T-helper 1 cell treated with Interleukin-12 subunit alpha and Interleukin-12 subunit beta and Interleukin-4 antibody, amounts not matched to agents 30 μg/mL and 1 μg/mL, for 36 hours (primary cell): ENCODE results near the gene CCDC69.
"Not testable (repeated sequence)": the region's sequence is repeated elsewhere in the genome, so short reads cannot be mapped to it uniquely, and the experiment has no call there.

Experiments
- H3K27ac Mint-ChIP-seq: one replicate; pipeline ENCODE4 v1.8.0; 2021; ENCODE audit warnings: mild to moderate bottlenecking, mixed read lengths
- H3K27me3 Mint-ChIP-seq: one replicate; pipeline ENCODE4 v1.8.0; 2021; ENCODE audit warnings: low read depth, mixed read lengths
- H3K36me3 Mint-ChIP-seq: one replicate; pipeline ENCODE4 v1.8.0; 2021; ENCODE audit warnings: low read depth, mixed read lengths
- H3K4me1 Mint-ChIP-seq: one replicate; pipeline ENCODE4 v1.8.0; 2021; ENCODE audit warnings: low read depth, mixed read lengths
- H3K4me3 Mint-ChIP-seq: one replicate; pipeline ENCODE4 v1.8.0; 2021; ENCODE audit warnings: mild to moderate bottlenecking, moderate library complexity, mixed read lengths
- H3K9me3 Mint-ChIP-seq: one replicate; pipeline ENCODE4 v1.8.0; 2021; ENCODE audit warnings: mixed read lengths

Gene CCDC69

DNA sequence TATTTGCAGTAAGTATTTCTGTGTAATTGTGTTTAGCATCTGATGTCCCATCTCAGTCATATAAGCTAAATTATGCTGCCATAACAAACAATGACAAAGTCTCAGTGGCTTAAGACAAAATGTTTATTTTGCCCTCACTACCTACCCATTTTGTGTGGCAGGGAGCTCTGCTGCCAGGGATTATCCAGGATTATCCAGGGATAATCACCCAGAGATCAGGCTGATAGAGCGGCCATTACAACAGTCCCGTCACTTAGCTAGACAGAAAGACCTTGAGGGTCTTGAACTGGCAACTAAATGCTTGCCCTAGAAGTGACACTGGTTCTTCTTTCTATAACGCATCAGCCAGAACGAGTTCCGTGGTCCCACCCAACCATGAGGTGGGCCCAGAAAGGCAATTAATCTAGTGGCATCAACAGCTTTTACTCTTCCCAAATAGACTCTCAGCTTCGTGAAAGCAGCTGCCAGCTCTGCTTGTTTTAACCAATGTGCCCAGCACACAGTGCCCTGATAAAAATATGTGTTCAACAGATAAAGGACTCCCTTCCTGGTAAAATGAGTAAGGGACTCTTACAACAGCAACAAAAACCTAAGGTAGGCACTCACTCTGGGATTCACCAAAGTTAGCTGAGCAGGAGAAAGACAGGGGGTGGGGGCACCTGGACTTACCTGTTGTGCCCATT, 22.8 kb downstream of the CCDC69 start:
- Mint-ChIP-seq H3K27me3 (no peaks in the 10 kb centered on the region), H3K27ac (peak overlapping the region; percentile 41), H3K36me3 (peaks cover 54% of the 10 kb centered on the region), H3K4me3 (no peak overlapping the region), H3K4me1 (peaks cover 36% of the 10 kb centered on the region), H3K9me3 (no peaks in the 10 kb centered on the region)

DNA sequence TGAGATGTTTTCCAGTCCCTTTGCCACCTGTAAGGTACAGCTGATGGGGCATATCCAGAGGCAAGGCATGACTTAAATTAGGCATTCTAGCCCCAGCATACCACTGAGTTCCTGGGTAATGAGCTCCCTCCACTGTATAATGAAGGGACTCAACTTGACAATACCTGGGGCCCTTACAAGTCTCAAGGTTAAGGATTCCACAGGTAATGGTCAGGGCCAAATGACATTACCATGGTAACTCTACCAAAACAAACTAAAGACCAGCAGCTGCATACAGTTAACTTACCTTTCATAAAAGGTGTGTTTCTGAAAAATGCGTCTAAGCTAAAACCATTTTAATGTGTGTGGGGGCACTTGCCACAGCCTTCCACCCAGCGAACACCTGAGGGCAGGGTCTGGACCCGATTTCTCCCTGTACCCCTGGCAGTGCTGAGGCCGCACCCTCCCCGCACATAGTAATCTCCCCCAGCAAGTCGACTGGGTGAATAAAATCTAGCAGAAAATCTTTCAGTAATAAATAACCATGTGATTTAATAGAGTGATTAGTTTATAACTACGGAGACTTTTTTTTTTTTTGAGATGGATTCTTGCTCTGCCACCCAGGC, 24.2 kb downstream of the CCDC69 start:
- Mint-ChIP-seq H3K4me3 (no peak overlapping the region), H3K36me3 (peaks cover 55% of the 10 kb centered on the region), H3K4me1 (peaks cover 37% of the 10 kb centered on the region), H3K9me3 (no peaks in the 10 kb centered on the region), H3K27me3 (no peaks in the 10 kb centered on the region), H3K27ac (peak overlapping the region; percentile 14)

DNA sequence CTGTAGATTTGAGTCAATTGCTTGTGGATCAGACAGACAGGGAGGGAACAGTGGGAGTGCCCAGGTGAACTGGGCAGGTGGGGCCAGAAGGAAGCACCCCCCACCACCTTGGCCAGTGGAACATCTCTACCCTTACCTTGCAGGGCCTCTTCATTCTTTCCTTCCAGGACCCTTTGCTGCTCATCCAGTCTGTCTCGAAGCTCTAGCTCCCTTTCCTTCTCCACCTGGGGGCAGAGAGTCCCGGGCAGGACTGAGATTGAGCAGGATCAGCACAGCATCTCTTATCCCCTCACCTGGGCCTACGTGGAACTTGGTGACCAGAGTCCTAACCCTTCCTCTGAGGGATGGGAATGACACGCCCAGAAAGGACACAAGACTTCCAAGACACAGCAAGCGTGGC, 25.0 kb downstream of the CCDC69 start:
- Mint-ChIP-seq H3K9me3 (peaks cover 4% of the 10 kb centered on the region), H3K27me3 (no peaks in the 10 kb centered on the region), H3K4me3 (no peak overlapping the region), H3K36me3 (peaks cover 62% of the 10 kb centered on the region), H3K27ac (no peak overlapping the region), H3K4me1 (peaks cover 41% of the 10 kb centered on the region)

DNA sequence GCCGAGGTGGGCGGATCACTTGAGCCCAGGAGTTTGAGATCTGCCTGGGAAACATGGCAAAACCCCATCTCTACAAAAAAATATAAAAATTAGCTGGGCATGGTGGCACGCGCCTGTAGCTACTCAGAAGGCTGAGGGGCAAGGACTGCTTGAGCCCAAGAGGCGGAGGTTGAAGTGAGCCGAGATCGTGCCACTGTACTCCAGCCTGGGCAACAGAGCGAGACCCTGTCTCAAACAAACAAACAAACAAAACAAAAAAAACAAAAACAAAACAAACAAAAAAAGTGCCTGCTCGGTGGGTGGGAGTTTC, 26.6 kb downstream of the CCDC69 start:
- H3K4me3 Mint-ChIP-seq, H3K27me3 Mint-ChIP-seq, H3K27ac Mint-ChIP-seq: not testable (repeated sequence)
- Mint-ChIP-seq H3K36me3 (peaks cover 70% of the 10 kb centered on the region), H3K9me3 (peaks cover 15% of the 10 kb centered on the region), H3K4me1 (peaks cover 34% of the 10 kb centered on the region)

DNA sequence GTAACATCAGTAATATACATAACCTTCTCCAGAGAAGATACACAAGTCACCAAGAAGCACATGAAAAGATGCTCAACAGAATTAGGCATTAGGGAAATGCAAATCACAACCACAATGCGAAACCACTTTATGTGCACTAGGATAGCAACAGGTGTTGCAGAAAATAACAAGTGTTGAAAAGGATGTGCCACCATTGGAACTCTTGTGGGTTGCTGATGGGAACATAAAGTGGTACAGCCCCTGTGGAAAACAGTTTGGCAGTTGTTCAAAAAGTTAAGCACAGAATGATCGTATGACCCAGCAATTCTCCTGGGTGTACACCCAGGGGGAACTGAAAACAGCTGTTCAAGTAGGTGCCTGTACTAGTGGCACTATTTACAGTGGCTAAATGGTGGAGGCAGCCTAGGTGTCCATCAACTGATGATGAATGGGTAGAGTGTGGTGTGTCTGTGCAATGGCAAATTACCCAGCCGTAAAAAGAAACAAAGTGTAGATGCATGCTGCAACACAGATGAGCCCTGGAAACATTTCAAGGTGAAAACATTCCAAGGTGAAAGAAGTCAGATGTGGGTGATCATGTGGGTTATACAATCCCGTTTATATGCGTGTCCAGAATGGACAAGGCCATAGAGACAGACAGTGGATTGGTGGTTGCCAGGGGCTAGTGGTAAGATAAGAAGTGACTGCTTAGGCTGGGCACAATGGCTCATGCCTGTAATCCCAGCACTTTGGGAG, 27.2 kb downstream of the CCDC69 start:
- H3K27me3 Mint-ChIP-seq: no peaks in the 10 kb centered on the region
- peak overlapping the region; percentile 73 for H3K27ac Mint-ChIP-seq
- peaks cover 75% of the 10 kb centered on the region for H3K36me3 Mint-ChIP-seq
- no peak overlapping the region for H3K4me3 Mint-ChIP-seq
- H3K4me1 Mint-ChIP-seq: peaks cover 33% of the 10 kb centered on the region
- peaks cover 20% of the 10 kb centered on the region for H3K9me3 Mint-ChIP-seq

DNA sequence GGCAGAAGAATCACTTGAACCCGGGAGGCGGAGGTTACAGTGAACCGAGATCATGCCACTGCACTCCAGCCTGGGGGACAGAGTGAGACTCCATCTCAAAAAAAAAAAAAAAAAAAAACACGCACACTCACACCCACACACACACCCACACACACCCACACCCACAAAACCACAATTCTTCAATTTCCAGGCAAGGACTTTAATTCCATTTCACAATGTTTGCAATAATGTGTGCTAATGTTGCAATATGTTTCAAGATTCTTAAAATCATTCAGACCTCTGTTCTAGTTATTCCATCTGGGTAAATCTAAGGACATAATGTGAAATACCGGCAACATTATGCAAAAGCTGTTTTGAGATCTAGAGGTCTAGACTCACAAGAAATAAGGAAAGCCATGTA, 28.3 kb downstream of the CCDC69 start:
- Mint-ChIP-seq H3K9me3 (peaks cover 28% of the 10 kb centered on the region), H3K27me3 (no peaks in the 10 kb centered on the region), H3K36me3 (peaks cover 75% of the 10 kb centered on the region), H3K4me1 (peaks cover 27% of the 10 kb centered on the region), H3K4me3 (peak overlapping the region; percentile 25), H3K27ac (peak overlapping the region; percentile 73)

DNA sequence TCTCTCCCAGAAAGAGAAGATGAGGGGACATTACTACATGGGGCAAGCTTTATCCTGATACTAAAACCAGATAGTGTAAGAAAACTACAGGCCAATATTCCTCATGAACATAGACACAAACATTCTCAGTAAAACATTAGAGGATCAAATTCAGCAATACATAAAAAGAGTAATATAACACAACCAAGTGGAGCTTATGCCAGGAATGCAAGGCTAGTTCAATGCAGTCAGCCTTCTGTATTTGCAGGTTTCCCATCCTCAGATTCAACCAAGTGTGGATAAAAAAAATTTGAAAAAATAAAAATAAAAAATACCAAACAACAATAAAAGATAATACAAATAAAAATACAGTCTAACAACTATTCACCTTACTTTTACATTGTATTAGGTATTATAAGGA, 31.3 kb downstream of the CCDC69 start:
- no peaks in the 10 kb centered on the region for H3K27me3 Mint-ChIP-seq
- peaks cover 26% of the 10 kb centered on the region for H3K4me1 Mint-ChIP-seq
- H3K4me3 Mint-ChIP-seq: no peak overlapping the region
- H3K9me3 Mint-ChIP-seq: peaks cover 47% of the 10 kb centered on the region
- peaks cover 80% of the 10 kb centered on the region for H3K36me3 Mint-ChIP-seq
- no peak overlapping the region for H3K27ac Mint-ChIP-seq

DNA sequence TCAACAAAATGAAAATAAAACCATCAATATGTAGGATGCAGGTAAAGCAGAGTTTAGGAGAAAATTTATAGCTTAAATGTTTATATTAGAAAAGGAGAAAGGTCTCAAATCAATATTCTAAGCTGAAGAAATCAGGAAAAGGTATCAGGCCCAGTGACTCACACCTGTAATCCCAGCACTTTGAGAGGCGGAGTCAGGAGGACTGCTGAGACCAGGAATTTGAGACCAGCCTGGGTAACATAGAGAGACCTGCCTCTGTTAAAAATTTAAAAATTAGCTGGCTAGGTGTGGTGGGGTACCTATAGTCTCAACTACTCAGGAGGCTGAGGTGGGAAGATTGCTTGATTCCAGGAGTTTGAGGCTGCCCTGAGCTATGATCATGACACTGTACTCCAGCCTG, 32.2 kb downstream of the CCDC69 start:
- no peak overlapping the region for H3K4me3 Mint-ChIP-seq
- H3K27me3 Mint-ChIP-seq: no peaks in the 10 kb centered on the region
- peaks cover 77% of the 10 kb centered on the region for H3K36me3 Mint-ChIP-seq
- H3K4me1 Mint-ChIP-seq: peaks cover 25% of the 10 kb centered on the region
- peaks cover 47% of the 10 kb centered on the region for H3K9me3 Mint-ChIP-seq
- no peak overlapping the region for H3K27ac Mint-ChIP-seq

DNA sequence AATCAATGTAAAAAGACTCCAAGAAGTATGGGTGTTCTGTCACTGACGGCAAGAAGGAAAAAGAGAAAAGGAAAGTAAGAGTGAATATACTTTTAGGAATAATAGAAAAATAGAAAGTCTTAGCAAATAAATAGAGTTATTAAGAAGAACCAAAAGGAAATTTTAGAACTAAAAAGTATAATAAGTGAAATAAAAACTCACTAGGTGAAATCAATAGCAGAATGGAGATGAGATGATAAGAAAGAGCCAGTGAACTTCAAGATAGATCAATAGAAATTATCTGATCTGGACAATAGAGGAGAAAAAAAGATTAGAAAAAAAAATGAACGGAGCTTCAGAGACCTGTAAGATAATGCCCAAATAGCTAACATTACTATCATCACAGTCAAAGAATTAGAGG, 34.7 kb downstream of the CCDC69 start:
- Mint-ChIP-seq H3K4me1 (peaks cover 11% of the 10 kb centered on the region), H3K27ac (no peak overlapping the region)

DNA sequence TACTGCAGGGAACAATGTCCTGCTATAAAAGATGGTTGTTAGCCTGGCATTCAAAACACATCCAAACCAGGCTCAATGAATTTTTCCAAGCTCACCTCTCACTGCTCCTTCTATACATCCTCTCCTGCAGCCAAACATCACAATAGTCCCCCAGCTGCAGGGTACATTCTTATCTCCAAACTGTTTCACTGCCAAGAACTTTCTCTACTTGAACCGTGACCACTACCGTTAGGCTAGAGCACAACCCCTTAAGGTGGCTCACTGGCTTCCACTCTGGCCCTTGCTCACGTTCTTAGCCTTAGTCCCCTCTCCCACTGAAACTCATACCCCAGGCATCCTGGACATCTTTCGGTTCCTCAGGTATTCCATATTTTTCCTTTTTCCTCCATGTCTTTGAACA, 37.4 kb downstream of the CCDC69 start:
- Mint-ChIP-seq H3K4me1 (peaks cover 12% of the 10 kb centered on the region), H3K27me3 (no peaks in the 10 kb centered on the region), H3K9me3 (peaks cover 26% of the 10 kb centered on the region), H3K36me3 (peaks cover 64% of the 10 kb centered on the region), H3K27ac (no peak overlapping the region), H3K4me3 (no peak overlapping the region)

More for the DNA sequence above, 34.7 kb downstream of the CCDC69 start:
- peaks cover 47% of the 10 kb centered on the region for H3K9me3 Mint-ChIP-seq
- H3K4me3 Mint-ChIP-seq: no peak overlapping the region
- no peaks in the 10 kb centered on the region for H3K27me3 Mint-ChIP-seq
- peaks cover 72% of the 10 kb centered on the region for H3K36me3 Mint-ChIP-seq

DNA sequence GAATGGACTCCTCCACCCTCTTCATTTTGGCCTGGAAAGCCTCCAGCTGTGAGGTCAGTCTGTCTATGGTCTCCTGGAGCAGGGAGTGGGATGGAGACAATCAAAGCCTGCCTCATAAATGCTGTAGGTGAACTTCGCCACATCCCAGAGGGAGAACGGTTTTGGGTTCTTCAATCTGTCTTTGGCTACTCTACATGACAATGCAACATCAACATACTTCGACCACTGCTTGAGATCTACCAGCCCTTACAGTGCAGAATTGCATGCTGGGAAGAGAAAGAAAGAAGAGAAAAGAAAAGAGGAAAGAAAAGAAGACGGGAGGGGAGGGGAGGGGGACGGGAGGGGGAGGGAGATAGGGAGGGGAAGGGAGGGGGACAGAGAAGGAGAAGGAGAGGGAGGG, 37.8 kb downstream of the CCDC69 start:
- Mint-ChIP-seq H3K36me3 (peaks cover 60% of the 10 kb centered on the region), H3K27ac (no peak overlapping the region), H3K27me3 (no peaks in the 10 kb centered on the region), H3K4me3 (no peak overlapping the region), H3K9me3 (peaks cover 22% of the 10 kb centered on the region), H3K4me1 (peaks cover 10% of the 10 kb centered on the region)

DNA sequence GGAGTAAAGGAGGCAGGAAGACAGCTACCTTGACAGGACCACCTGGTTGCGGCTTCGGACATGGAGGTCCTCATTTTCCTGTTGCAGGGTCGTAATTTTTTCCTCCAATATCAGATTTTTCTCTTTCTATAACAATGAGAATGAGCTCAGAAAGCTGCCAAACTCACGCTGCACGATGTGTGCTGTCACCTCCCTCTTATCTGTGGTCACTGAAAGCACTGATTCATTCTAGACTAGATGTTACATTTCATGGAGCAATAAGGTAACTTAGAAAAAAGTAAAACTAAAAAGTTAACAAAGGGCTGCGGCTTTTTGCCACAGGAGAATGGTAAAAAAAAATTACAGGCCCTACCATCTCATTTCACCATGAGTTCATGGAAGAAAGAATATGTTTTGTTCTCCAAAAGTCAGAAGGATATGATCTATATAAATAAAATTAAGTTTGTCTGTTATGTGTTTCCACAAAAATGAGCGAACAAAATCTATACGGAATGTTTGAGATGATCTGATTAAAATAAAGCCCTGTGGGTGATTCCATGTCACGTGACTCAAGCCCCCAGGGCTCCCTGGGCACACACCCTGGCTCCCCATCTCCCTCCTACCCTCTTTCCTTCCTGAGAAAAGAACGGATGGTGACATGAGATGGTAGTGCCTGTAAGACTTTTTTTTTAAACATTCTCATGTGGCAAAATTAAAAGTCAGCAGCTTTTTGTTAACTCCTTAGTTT, 39.4 kb downstream of the CCDC69 start:
- H3K27me3 Mint-ChIP-seq: no peaks in the 10 kb centered on the region
- H3K4me3 Mint-ChIP-seq: no peak overlapping the region
- peaks cover 51% of the 10 kb centered on the region for H3K36me3 Mint-ChIP-seq
- peaks cover 11% of the 10 kb centered on the region for H3K4me1 Mint-ChIP-seq
- H3K27ac Mint-ChIP-seq: no peak overlapping the region
- H3K9me3 Mint-ChIP-seq: peaks cover 8% of the 10 kb centered on the region

DNA sequence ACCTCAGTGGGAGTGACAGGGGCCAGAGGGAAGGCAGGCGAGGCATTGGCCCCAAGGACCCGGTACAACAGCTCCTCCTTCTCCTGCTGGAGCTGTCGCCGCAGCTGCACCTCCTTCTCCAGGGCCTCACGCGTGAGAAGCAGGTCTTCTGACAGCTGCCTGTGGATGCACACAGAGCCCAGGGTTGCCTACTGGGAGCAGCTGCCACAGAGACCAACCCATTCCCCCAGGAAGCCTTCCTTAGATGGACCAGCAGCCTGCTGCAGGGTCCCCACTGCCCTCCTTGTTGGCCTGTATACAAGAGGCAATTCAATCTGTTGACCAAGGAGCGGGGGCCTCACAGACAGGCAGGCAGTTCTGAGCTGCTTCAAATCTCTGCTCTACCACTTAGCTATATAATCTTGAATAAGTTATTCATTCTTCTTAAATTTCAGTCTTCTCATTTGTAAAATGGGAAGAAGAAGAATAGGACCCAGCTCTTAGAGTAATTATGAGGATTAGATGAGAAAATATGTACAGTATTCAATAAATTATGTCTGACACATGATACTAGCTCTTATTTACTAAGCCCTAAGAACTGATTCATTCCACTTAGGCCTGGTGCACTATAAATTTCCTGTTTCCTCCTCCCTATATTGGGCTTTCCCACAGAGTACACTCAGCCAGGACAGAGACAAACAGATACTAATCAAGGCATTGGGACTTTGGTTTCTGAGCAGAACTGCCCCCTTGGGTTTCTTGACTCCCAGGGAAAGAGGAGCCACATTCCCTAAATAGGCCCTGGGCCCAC, 40.2 kb downstream of the CCDC69 start:
- Mint-ChIP-seq H3K9me3 (peaks cover under 1% of the 10 kb centered on the region), H3K4me1 (peaks cover 11% of the 10 kb centered on the region), H3K27me3 (no peaks in the 10 kb centered on the region), H3K36me3 (peaks cover 49% of the 10 kb centered on the region), H3K27ac (no peak overlapping the region), H3K4me3 (no peak overlapping the region)

DNA sequence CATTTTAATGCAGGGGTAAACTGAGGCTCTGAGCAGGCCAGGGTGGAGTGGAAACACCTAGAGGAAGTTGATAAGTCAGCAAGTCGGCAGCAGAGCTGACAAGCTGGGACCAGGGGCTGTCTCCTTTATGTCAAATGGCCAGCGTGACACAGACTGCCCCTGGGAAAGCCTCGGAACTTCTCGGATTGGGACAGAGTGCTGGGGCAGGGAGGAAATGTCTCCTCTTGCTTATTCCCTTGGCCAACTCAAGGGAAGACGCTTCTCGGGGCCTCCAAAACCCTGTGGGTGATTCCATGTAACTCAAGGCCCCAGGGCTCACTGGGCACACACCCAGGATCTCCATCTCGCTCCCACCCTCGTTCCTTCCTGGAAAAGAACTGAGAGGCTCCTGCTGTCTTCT, 40.9 kb downstream of the CCDC69 start:
- Mint-ChIP-seq H3K27me3 (no peaks in the 10 kb centered on the region), H3K4me1 (peaks cover 11% of the 10 kb centered on the region), H3K9me3 (no peaks in the 10 kb centered on the region), H3K27ac (no peak overlapping the region), H3K4me3 (no peak overlapping the region), H3K36me3 (peaks cover 53% of the 10 kb centered on the region)
